VCaP (cell line): Measurements from ENCODE around the gene SMIM41.

Experiments
- H3K27ac ChIP-seq: fragments of 450-650 bp; 2 replicates; pipeline ENCODE4 v1.5.1; 2017
- TF ChIP-seq, protein P1 (sequence below): fragments of 450-650 bp; conservative IDR thresholded peaks from 2 replicates; pipeline ENCODE4 v1.5.1; 2017; ENCODE audit warnings: mild to moderate bottlenecking, moderate library complexity

Gene SMIM41

DNA sequence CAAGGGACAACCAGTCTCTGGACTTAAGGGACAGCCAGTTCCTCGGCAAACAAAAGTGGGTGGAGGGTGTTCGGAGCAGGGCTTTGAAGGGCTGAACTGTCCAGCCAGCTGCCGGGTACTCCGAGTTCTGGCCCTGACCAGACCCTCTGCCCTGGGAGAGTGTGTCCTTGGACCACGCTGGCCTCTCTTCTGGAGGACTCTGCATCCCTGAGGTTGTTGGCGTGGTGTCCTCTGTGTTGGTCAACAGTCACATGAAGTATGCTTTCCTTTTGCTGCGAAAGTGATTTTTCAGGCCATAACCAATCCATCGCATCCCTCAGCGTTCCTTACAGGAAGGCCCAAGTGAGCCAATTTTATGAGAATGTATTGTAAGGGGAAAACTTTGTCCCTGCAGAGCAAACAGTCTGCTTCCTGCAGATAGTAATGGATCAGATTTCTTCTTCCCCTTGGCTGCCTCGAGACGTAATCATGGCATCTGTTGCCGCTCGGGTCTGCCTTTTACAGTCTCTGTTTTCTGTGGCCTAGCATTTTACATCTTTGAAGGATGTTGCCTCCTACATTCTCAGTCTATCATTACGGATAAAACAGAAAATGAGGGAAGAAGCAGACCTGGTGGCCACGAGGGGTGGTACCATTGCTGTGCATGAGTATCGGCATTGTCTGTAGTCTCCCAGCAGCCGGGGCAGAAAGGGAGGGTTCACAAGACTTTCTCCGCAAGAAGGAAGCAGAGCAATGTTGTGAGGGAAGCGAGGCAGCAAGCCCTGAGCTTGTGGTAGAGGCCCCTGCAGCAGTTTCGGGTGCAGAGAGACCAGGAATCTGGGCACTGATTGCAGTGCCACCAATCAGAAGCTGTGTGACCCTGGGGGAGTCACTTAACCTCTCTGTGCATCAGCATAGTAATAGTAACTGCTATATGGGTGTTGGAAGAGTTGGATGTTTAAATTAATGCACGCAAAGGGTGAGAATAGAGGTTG, 47.4 kb downstream of the SMIM41 start:
- TF ChIP-seq, protein P1, sequence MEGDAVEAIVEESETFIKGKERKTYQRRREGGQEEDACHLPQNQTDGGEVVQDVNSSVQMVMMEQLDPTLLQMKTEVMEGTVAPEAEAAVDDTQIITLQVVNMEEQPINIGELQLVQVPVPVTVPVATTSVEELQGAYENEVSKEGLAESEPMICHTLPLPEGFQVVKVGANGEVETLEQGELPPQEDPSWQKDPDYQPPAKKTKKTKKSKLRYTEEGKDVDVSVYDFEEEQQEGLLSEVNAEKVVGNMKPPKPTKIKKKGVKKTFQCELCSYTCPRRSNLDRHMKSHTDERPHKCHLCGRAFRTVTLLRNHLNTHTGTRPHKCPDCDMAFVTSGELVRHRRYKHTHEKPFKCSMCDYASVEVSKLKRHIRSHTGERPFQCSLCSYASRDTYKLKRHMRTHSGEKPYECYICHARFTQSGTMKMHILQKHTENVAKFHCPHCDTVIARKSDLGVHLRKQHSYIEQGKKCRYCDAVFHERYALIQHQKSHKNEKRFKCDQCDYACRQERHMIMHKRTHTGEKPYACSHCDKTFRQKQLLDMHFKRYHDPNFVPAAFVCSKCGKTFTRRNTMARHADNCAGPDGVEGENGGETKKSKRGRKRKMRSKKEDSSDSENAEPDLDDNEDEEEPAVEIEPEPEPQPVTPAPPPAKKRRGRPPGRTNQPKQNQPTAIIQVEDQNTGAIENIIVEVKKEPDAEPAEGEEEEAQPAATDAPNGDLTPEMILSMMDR: no peak
- H3K27ac ChIP-seq: peak overlapping the region; percentile 100

DNA sequence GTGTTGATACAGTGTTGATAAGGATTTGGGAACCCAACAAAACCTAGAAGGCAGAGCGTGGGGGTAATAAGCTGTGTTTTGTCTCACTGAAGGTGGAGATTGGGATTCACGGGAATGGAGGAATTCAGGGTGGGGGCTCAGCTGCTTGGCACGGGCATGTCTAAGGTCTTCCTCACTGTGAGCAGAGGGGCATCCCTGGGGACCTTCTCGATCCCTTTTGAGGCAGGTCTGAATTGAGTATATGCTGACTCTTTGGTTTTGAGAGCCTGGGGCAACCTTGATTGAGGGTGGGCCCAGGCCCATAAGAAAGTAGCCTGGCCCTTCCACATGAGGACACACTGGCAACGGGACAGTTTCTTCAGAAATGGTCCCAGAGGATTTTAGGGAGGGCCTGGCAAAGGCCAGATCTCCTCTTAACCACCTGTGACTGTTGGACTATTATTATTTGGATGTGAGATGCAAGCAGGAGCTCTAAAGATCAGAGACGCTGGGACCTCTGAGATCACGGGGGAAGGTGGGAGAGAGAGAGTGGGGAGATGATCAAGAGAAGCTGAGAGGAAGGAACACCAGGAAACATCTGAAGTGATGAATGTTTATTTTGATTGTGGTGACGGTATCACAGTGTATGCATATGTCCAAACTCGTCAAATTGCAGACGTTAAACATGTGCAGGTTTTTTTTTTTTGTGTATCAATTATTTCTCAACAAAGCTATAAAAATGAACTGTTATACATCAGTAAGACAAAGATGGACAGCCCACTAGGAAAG, 48.4 kb downstream of the SMIM41 start:
- TF ChIP-seq, protein P1: no peak
- peak overlapping the region; percentile 100 for H3K27ac ChIP-seq

DNA sequence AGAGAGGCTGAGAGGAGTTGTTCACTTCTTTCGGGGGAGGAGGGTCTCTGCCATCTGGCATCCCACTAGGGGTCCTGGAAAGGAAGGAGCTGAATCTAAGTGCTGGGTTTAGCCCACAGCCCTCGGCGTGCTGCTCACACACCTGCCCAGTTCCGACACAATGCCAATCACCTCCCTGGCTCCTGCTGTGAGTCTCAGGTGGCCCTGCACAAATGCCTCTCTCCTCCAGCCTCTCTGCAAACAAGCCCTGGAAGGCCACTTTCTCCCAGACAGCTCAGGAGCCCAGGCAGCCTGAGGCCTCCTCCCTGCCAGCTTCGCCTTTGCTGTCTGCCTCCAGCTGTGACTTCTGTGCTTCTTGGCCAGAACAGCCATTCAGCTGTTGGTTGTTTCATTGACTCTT, 51.2 kb downstream of the SMIM41 start:
- TF ChIP-seq, protein P1: no peak
- peak overlapping the region; percentile 100 for H3K27ac ChIP-seq

DNA sequence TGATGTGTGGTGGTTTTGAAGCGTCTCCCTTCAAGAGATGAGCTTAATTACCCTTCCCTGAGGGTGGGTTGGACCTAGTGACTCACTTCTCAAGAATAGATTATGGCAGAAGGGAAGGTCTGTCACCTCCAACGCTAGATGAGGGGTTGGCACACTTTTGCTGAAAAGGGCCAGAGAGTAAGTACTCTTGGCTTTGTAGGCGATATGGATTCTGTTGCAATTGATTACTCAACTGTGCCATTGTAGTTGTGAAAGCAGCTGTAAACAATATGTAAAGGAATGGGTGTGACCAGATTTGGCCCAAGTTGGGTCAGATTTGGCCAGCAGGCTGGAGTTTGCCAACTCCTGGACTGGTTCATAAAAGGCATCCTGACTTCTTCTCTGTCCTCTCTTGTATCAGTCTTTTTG, 53.3 kb downstream of the SMIM41 start:
- no peak overlapping the region for H3K27ac ChIP-seq
- TF ChIP-seq, protein P1: no peak

DNA sequence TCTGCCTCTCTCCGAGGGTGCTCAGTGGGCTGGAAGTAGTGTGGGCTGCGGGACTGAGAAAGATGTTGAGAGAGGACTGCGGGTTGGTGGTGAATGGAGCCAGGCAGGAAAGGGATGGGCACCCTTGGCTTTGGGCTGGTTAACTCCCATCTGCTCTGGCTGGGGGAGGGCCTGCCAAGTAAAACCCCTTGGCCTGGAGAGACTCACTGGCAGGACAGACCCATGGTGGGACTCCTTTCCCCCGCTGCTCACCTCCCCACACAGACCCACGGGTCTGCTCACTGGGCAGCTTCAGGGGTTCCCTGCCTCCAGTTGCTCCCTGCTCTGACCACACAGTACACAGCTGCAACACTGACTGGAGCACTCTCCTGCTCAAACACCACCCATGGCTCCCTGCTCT, 58.2 kb downstream of the SMIM41 start:
- TF ChIP-seq, protein P1: no peak
- no peak overlapping the region for H3K27ac ChIP-seq

DNA sequence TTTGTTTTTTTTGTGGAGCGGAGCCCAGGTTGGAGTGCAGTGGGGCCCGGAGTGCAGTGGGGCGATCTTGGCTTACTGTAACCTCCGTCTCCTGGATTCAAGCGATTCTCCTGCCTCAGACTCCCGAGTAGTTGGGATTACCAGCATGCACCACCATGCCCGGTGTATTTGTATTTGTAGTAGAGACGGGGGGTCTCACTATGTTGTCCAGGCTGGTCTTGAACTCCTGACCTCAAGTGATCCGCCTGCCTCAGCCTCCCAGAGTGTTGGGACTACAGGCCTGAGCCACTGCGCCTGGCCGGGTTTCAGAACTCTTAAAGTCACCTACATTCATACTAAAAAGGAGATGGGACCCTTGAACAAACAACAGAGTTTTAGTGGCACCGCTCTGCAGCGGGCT, 59.6 kb downstream of the SMIM41 start:
- H3K27ac ChIP-seq: peak overlapping the region; percentile 35; the same call in 1 of the 2 replicates
- TF ChIP-seq, protein P1: no peak

DNA sequence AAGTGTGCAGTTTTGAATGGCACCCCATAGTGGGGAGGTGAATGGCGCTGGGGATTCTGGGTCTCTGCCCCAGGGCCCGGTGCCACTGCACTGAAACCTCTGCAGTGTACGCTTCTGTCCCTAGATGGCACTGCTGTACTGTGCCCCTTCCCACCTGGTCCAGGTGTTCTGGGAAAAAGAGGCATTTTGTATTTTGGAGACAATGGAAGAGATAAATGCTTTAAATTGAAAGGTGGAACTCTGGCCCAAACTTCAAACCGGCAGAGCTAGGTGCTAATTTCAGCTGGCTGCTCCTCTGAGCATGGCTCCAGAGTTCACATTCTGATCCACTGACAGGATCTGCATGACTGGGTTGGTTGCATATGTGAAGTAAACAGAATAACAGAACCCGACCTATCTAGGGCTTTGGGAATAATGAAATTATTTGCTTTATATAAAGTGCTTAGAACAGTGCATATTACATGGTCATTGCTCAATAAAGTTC, 60.1 kb downstream of the SMIM41 start:
- H3K27ac ChIP-seq: peak overlapping the region; percentile 35; the same call in 1 of the 2 replicates
- TF ChIP-seq, protein P1: peak; percentile 98
